Liver (tissue), 3 donors: Measurements from ENCODE around the gene NFIX.

ENCODE experiments used
- RAD21 ChIP-seq, 2 donors: IDR thresholded peaks; 2 replicates each; pipeline ENCODE4 v1.6.1; 2016; ENCODE audit warnings: antibody characterized with exemption in 2 of 2, mild to moderate bottlenecking in 2 of 2
- RXRA ChIP-seq, 2 donors: IDR thresholded peaks; 2 replicates each; pipeline ENCODE4 v1.6.1; 2017 to 2018; ENCODE audit warnings: antibody characterized with exemption in 2 of 2, mild to moderate bottlenecking in 1 of 2
- SP1 ChIP-seq: IDR thresholded peaks from 2 replicates; pipeline ENCODE4 v1.6.1; 2018; ENCODE audit warnings: antibody characterized with exemption, mild to moderate bottlenecking
- TAF1 ChIP-seq: conservative IDR thresholded peaks from 2 replicates; pipeline ENCODE4 v1.6.1; 2016; ENCODE audit warnings: antibody characterized with exemption, mild to moderate bottlenecking
- TF ChIP-seq, protein P1 (sequence below): fragments of 150-350 bp; IDR thresholded peaks from 2 replicates; pipeline ENCODE4 v1.5.1; 2017; ENCODE audit warnings: improper control_type of control experiment, low read depth, low read length; ENCODE audit not compliant: missing input control
- TF ChIP-seq, protein P2 (sequence below): IDR thresholded peaks from 2 replicates; pipeline ENCODE4 v1.6.1; 2016; ENCODE audit warnings: antibody characterized with exemption
- TF ChIP-seq, protein P3 (sequence below): IDR thresholded peaks from 2 replicates; pipeline ENCODE4 v1.6.1; 2016; ENCODE audit warnings: antibody characterized with exemption
- donor health status: healthy.
- donor health status: healthy.

DNA sequence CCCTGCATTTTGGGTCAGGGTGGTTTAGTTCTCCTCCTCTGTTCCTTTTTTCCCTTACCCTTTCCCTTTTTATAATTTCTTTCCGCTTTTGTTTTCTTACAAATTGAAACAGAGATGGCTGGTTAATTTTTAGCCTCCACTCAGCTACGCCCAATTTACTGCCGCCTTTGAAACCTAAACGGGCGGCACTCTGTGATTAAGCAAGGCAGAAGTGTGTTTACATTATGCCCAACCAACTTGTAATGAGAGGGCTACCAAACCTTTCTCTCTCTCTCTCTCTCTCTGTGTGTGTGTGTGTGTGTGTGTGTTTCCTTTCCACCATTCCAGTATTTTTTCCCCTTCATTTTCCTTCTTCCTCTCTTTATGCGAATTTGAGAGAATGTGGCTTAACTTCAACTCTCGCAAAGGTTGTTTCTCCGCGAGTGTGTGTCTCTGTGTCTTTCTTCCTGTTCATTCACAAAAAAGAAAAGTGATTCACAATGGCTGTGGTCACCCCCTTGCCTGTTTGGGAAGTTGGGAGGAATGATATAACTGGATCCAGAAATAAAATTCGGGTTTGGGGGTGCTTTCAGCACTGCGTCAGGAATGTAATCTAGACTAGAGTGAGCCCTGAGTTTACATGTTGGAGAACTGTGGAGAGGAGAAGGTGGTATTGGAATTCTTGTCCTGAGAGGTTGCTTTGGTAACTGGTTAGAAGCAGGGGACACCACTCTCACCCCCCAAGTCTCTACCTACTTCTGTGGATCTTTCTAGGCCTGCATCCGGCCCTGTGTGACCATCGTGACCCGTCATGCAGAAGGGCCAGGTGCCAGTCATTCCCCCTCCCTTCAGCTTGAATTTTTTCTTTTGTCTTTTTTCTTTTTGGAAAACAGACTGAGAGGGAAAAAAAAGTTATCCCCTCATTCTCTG is 31.4 kb downstream of the NFIX start:
- TF ChIP-seq RXRA (IDR thresholded peaks at IDR 0.05) (peak; percentile 39 to 76), SP1 (peak; percentile 60), RAD21 (IDR thresholded peaks at IDR 0.05) (peak in 1 of 2 donors; percentile 24), TAF1 (peak; percentile 43)
- TF ChIP-seq, protein P1, sequence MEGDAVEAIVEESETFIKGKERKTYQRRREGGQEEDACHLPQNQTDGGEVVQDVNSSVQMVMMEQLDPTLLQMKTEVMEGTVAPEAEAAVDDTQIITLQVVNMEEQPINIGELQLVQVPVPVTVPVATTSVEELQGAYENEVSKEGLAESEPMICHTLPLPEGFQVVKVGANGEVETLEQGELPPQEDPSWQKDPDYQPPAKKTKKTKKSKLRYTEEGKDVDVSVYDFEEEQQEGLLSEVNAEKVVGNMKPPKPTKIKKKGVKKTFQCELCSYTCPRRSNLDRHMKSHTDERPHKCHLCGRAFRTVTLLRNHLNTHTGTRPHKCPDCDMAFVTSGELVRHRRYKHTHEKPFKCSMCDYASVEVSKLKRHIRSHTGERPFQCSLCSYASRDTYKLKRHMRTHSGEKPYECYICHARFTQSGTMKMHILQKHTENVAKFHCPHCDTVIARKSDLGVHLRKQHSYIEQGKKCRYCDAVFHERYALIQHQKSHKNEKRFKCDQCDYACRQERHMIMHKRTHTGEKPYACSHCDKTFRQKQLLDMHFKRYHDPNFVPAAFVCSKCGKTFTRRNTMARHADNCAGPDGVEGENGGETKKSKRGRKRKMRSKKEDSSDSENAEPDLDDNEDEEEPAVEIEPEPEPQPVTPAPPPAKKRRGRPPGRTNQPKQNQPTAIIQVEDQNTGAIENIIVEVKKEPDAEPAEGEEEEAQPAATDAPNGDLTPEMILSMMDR = no peak
- TF ChIP-seq, protein P2, sequence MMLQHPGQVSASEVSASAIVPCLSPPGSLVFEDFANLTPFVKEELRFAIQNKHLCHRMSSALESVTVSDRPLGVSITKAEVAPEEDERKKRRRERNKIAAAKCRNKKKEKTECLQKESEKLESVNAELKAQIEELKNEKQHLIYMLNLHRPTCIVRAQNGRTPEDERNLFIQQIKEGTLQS = no peak
- TF ChIP-seq, protein P3, sequence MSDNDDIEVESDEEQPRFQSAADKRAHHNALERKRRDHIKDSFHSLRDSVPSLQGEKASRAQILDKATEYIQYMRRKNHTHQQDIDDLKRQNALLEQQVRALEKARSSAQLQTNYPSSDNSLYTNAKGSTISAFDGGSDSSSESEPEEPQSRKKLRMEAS = peak; percentile 60
